ENCODE data around the gene SSPN. TPM values are rescaled to one million over a fixed set of nuclear protein-coding genes. Genes with fewer than 3 reads are reported as not detected.

Gene SSPN
- total RNA-seq, result 38.5 TPM

- peak; percentile 82 for DNase-seq (ENCODE audit: low spot score)
Observed at GRCh38 chr12:26195250-26195640, at the start of gene SSPN. Gene SSPN (plus strand): TSS chr12:26195573. CDS start chr12:26195673, 100 bp downstream.

GRCh38 chr12:26148291-26148690 lies 47.1 kb upstream of the SSPN start:
- no peak for DNase-seq (ENCODE audit: low spot score)

- DNase-seq (ENCODE audit: low spot score), result no peak
Observed at GRCh38 chr12:26149968-26150500, 45.3 kb upstream of the SSPN start.

- DNase-seq (ENCODE audit: low spot score), result no peak
Observed at GRCh38 chr12:26150736-26151450, 44.5 kb upstream of the SSPN start.

- DNase-seq (ENCODE audit: low spot score), result no peak
Observed at GRCh38 chr12:26152507-26153102, 42.8 kb upstream of the SSPN start.

GRCh38 chr12:26153421-26154154 lies 41.8 kb upstream of the SSPN start:
- no peak for DNase-seq (ENCODE audit: low spot score)

GRCh38 chr12:26156201-26156871 lies 39.0 kb upstream of the SSPN start:
- DNase-seq (ENCODE audit: low spot score), result no peak

GRCh38 chr12:26157001-26157400 lies 38.4 kb upstream of the SSPN start:
- DNase-seq (ENCODE audit: low spot score), result no peak

GRCh38 chr12:26158078-26158764 lies 37.2 kb upstream of the SSPN start:
- peak; percentile 45 for DNase-seq (ENCODE audit: low spot score)

- no peak for DNase-seq (ENCODE audit: low spot score)
Observed at GRCh38 chr12:26162174-26162573, 33.2 kb upstream of the SSPN start.

GRCh38 chr12:26162905-26163304 lies 32.5 kb upstream of the SSPN start:
- DNase-seq (ENCODE audit: low spot score), result no peak

GRCh38 chr12:26164118-26164517 lies 31.3 kb upstream of the SSPN start:
- DNase-seq (ENCODE audit: low spot score), result no peak

- no peak for DNase-seq (ENCODE audit: low spot score)
Observed at GRCh38 chr12:26172013-26172412, 23.4 kb upstream of the SSPN start.

- DNase-seq (ENCODE audit: low spot score), result no peak
Observed at GRCh38 chr12:26172539-26172938, 22.8 kb upstream of the SSPN start.

GRCh38 chr12:26172946-26173552 lies 22.3 kb upstream of the SSPN start:
- DNase-seq (ENCODE audit: low spot score), result no peak

GRCh38 chr12:26176725-26177124 lies 18.6 kb upstream of the SSPN start:
- no peak for DNase-seq (ENCODE audit: low spot score)

GRCh38 chr12:26177283-26177682 lies 18.1 kb upstream of the SSPN start:
- no peak for DNase-seq (ENCODE audit: low spot score)

GRCh38 chr12:26179826-26180225 lies 15.5 kb upstream of the SSPN start:
- DNase-seq (ENCODE audit: low spot score), result no peak

- no peak for DNase-seq (ENCODE audit: low spot score)
Observed at GRCh38 chr12:26182377-26182776, 13.0 kb upstream of the SSPN start.

- DNase-seq (ENCODE audit: low spot score), result no peak
Observed at GRCh38 chr12:26185532-26186320, 9.6 kb upstream of the SSPN start.
